HFF-Myc (cell line): Measurements from ENCODE around the gene USP13.

ENCODE experiments used
- DNase-seq: peaks from one replicate; pipeline ENCODE4 v3.0.0-alpha.2; 2011; ENCODE audit warnings: low read depth; ENCODE audit errors: extremely low read depth
- H3K4me3 ChIP-seq: replicated peaks from 2 replicates; pipeline ENCODE4 v1.5.1; 2011; ENCODE audit warnings: low read depth, mild to moderate bottlenecking, control low read depth, low read length
- CTCF ChIP-seq: IDR thresholded peaks from 2 replicates; pipeline ENCODE4 v1.5.1; 2012; ENCODE audit warnings: mild to moderate bottlenecking, low read depth, low read length, control low read depth; ENCODE audit errors: missing control alignments

The USP13 gene

GRCh38 chr3:179760944-179761343 is 108.1 kb downstream of the USP13 start:
- no peak overlapping the region for H3K4me3 ChIP-seq
- TF ChIP-seq CTCF = no peak
- peak; percentile 40 for DNase-seq

- DNase-seq = no peak
- H3K4me3 ChIP-seq = no peak overlapping the region
- no peak for TF ChIP-seq CTCF
Measured at GRCh38 chr3:179765396-179765795, 112.6 kb downstream of the USP13 start.

GRCh38 chr3:179766416-179767133 is 113.7 kb downstream of the USP13 start:
- H3K4me3 ChIP-seq = no peak overlapping the region
- no peak for TF ChIP-seq CTCF
- no peak for DNase-seq

GRCh38 chr3:179768080-179768479 is 115.2 kb downstream of the USP13 start:
- H3K4me3 ChIP-seq = no peak overlapping the region
- peak; percentile 44 for DNase-seq
- peak; percentile 58 for TF ChIP-seq CTCF

GRCh38 chr3:179769411-179770247 is 116.8 kb downstream of the USP13 start:
- no peak for DNase-seq
- TF ChIP-seq CTCF = no peak
- H3K4me3 ChIP-seq = no peak overlapping the region

- no peak overlapping the region for H3K4me3 ChIP-seq
- no peak for DNase-seq
- no peak for TF ChIP-seq CTCF
Measured at GRCh38 chr3:179771797-179772196, 119.0 kb downstream of the USP13 start.

- no peak for DNase-seq
- no peak overlapping the region for H3K4me3 ChIP-seq
- no peak for TF ChIP-seq CTCF
Measured at GRCh38 chr3:179772297-179772696, 119.5 kb downstream of the USP13 start.
